SK-N-SH treated with all-trans-retinoic acid at 6 μM for 48 hours (cell line): ENCODE measurements around the gene SH3RF1.

Source experiments
- OSR1 ChIP-seq: fragments of 250-450 bp; sonication (Bioruptor Pico); IDR thresholded peaks from 2 replicates; pipeline ENCODE4 v1.8.0; 2022; ENCODE audit warnings: moderate library complexity, mild to moderate bottlenecking, inconsistent platforms
- ZFP30 ChIP-seq: fragments of 450-650 bp; formaldehyde crosslinking; IDR thresholded peaks from 2 replicates; pipeline ENCODE4 v1.5.0; 2022; ENCODE audit warnings: mild to moderate bottlenecking, moderate library complexity
- TF ChIP-seq, protein P1 (sequence below): fragments of 250-450 bp; sonication (Bioruptor Pico); IDR thresholded peaks from 2 replicates; pipeline ENCODE4 v1.8.0; 2020; ENCODE audit warnings: mild to moderate bottlenecking, moderate library complexity, borderline replicate concordance

DNA sequence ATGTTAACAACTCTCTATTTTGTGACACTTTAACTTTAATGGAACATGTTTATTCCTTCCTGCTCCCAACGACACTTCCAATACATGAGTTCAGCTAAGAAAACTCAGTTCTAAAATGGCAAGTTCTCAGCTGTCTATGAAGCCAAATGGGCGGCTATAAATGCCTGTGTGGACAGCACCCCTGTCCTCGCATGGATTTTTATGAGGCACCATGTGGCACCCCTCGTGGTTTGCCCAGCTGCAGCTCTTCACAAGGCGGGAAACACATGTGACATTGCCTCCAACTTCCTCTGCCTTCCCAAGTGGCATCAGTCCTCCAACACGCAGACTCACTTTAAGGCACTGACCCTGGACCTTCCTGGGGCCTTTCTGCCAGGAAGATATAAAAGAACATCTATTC, 48.0 kb downstream of the SH3RF1 start:
- TF ChIP-seq, protein P1, sequence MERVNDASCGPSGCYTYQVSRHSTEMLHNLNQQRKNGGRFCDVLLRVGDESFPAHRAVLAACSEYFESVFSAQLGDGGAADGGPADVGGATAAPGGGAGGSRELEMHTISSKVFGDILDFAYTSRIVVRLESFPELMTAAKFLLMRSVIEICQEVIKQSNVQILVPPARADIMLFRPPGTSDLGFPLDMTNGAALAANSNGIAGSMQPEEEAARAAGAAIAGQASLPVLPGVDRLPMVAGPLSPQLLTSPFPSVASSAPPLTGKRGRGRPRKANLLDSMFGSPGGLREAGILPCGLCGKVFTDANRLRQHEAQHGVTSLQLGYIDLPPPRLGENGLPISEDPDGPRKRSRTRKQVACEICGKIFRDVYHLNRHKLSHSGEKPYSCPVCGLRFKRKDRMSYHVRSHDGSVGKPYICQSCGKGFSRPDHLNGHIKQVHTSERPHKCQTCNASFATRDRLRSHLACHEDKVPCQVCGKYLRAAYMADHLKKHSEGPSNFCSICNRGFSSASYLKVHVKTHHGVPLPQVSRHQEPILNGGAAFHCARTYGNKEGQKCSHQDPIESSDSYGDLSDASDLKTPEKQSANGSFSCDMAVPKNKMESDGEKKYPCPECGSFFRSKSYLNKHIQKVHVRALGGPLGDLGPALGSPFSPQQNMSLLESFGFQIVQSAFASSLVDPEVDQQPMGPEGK (CRISPR knock-in tag) = no peak
- no peak for TF ChIP-seq ZFP30 (CRISPR knock-in tag)
- TF ChIP-seq OSR1 (CRISPR knock-in tag) = no peak
